H1 (cell line): Measurements from ENCODE around the gene DTNB. TPM values are rescaled to one million over a fixed set of nuclear protein-coding genes. Genes with fewer than 3 reads are reported as not detected.

Experiments
- CTCF ChIA-PET: fragments of 300-600 bp; sonication (Branson Sonifier 250); formaldehyde crosslinking; loops from one replicate; lab custom pipeline; 2021; ENCODE audit not compliant: partially characterized antibody; lab: Charles Lee
- POLR2A ChIA-PET: fragments of 300-600 bp; sonication (Branson Sonifier 250); formaldehyde crosslinking; loops from one replicate; lab custom pipeline; 2021; ENCODE audit warnings: inconsistent platforms; ENCODE audit not compliant: partially characterized antibody; lab: Charles Lee
- DNase-seq, 2 experiments: peaks; one replicate each; pipeline versions ENCODE4 v3.0.0 to v3.0.0-alpha.2; 2010 to 2022; ENCODE audit warnings: low spot score in 2 of 2, low read depth in 1 of 2, mixed read lengths in 1 of 2
- FAIRE-seq: peaks from 2 replicates; lab custom pipeline; 2011; peaks lifted over from hg19 to GRCh38; lab: Jason Lieb, UNC
- H2AFZ ChIP-seq: 2 replicates; pipeline ENCODE4 v1.8.1; 2012; ENCODE audit warnings: low read length, inconsistent platforms
- H2AK5ac ChIP-seq: 2 replicates; pipeline ENCODE4 v1.6.1; 2013; ENCODE audit warnings: low read depth, low read length
- H2BK120ac ChIP-seq: replicated peaks from 2 replicates; pipeline ENCODE3; 2013; ENCODE audit warnings: low read depth, low read length, inconsistent platforms
- H2BK12ac ChIP-seq: 2 replicates; pipeline ENCODE4 v1.6.1; 2013; ENCODE audit warnings: low read depth, low read length
- H2BK15ac ChIP-seq: 2 replicates; pipeline ENCODE4 v1.6.1; 2013; ENCODE audit warnings: low read length
- H2BK20ac ChIP-seq: 2 replicates; pipeline ENCODE4 v1.6.1; 2013; ENCODE audit warnings: low read length
- H2BK5ac ChIP-seq: 2 replicates; pipeline ENCODE4 v1.6.1; 2013; ENCODE audit warnings: low read depth, low read length
- H3K14ac ChIP-seq: 2 replicates; pipeline ENCODE4 v1.6.1; 2013; ENCODE audit warnings: inconsistent platforms; ENCODE audit not compliant: insufficient read length
- H3K18ac ChIP-seq: 2 replicates; pipeline ENCODE4 v1.6.1; 2013; ENCODE audit warnings: low read length; ENCODE audit errors: extremely low read depth
- H3K23ac ChIP-seq: 2 replicates; pipeline ENCODE4 v1.6.1; 2013; ENCODE audit warnings: inconsistent platforms; ENCODE audit not compliant: insufficient read length
- H3K23me2 ChIP-seq: 2 replicates; pipeline ENCODE4 v1.6.1; 2013; ENCODE audit warnings: low read depth, low read length
- H3K27ac ChIP-seq: 2 replicates; pipeline ENCODE4 v1.6.1; 2011; ENCODE audit warnings: low read depth, low read length, inconsistent platforms
- H3K27me3 ChIP-seq, 4 experiments: replicated peaks in 1 of 4; 1 replicate in 1 of 4; 2 replicates in 3 of 4; pipeline versions ENCODE4 v1.6.1 to v1.8.1; 2011 to 2013; ENCODE audit warnings: low read length in 3 of 4, mild to moderate bottlenecking in 3 of 4, inconsistent platforms in 2 of 4, mixed read lengths in 2 of 4, moderate library complexity in 1 of 4; ENCODE audit not compliant: control insufficient read depth in 3 of 4, insufficient read depth in 3 of 4; ENCODE audit errors: extremely low read depth in 1 of 4
- H3K36me3 ChIP-seq, 4 experiments: 2 replicates each; pipeline versions ENCODE4 v1.6.1 to v1.8.1; 2011 to 2013; ENCODE audit warnings: mild to moderate bottlenecking in 4 of 4, low read length in 3 of 4, moderate library complexity in 2 of 4, control low read depth in 1 of 4, inconsistent platforms in 1 of 4; ENCODE audit not compliant: insufficient read depth in 4 of 4, control insufficient read depth in 2 of 4
- H3K4ac ChIP-seq: replicated peaks from 2 replicates; pipeline ENCODE3; 2013; ENCODE audit warnings: low read length, low read depth, mixed read lengths, inconsistent platforms; ENCODE audit not compliant: insufficient read length
- H3K4me1 ChIP-seq, 4 experiments: replicated peaks in 1 of 4; 1 replicate in 1 of 4; 2 replicates in 3 of 4; pipeline versions ENCODE4 v1.6.1 to v1.8.1; 2011 to 2013; ENCODE audit warnings: low read length in 3 of 4, inconsistent platforms in 2 of 4, mixed read lengths in 1 of 4; ENCODE audit not compliant: insufficient read depth in 4 of 4, control insufficient read depth in 3 of 4
- H3K4me2 ChIP-seq, 2 experiments: 2 replicates each; pipeline versions ENCODE4 v1.6.1 to v1.8.1; 2011 to 2013; ENCODE audit warnings: low read depth in 2 of 2, low read length in 2 of 2, control low read depth in 1 of 2, inconsistent platforms in 1 of 2, mild to moderate bottlenecking in 1 of 2; ENCODE audit not compliant: insufficient read depth in 1 of 2
- H3K4me3 ChIP-seq, 4 experiments: fragments of 200-600, 300-600 bp in 1 of 4; sonication (generic), shearing (Covaris generic), sonication (Bioruptor Twin) in 1 of 4; 2 replicates each; pipeline versions ENCODE4 v1.5.1 to v1.8.1; 2011 to 2016; ENCODE audit warnings: low read length in 4 of 4, low read depth in 3 of 4, control low read depth in 2 of 4, inconsistent platforms in 2 of 4, mild to moderate bottlenecking in 2 of 4, mixed read lengths in 1 of 4, moderate library complexity in 1 of 4; ENCODE audit not compliant: insufficient read depth in 2 of 4; ENCODE audit errors: extremely low read depth in 1 of 4
- H3K56ac ChIP-seq: replicated peaks from 2 replicates; pipeline ENCODE3; 2013; ENCODE audit warnings: low read depth, mild to moderate bottlenecking, mixed read lengths, low read length, inconsistent platforms; ENCODE audit not compliant: insufficient read length
- H3K79me1 ChIP-seq: 2 replicates; pipeline ENCODE4 v1.6.1; 2013; ENCODE audit warnings: low read depth, low read length, control low read depth
- H3K79me2 ChIP-seq, 2 experiments: 2 replicates each; pipeline versions ENCODE4 v1.6.1 to v1.8.1; 2012 to 2013; ENCODE audit warnings: low read length in 2 of 2, mild to moderate bottlenecking in 2 of 2, inconsistent platforms in 1 of 2; ENCODE audit not compliant: insufficient read depth in 2 of 2, control insufficient read depth in 1 of 2
- H3K9ac ChIP-seq, 4 experiments: replicated peaks in 1 of 4; 1 replicate in 1 of 4; 2 replicates in 3 of 4; pipeline versions ENCODE4 v1.6.1 to v1.8.1; 2011 to 2013; ENCODE audit warnings: low read depth in 3 of 4, low read length in 3 of 4, control low read depth in 2 of 4, mild to moderate bottlenecking in 2 of 4, moderate library complexity in 2 of 4, inconsistent platforms in 1 of 4; ENCODE audit errors: extremely low read depth in 1 of 4
- H3K9me3 ChIP-seq, 2 experiments: 2 replicates each; pipeline versions ENCODE4 v1.6.1 to v1.8.1; 2012 to 2013; ENCODE audit warnings: mild to moderate bottlenecking in 2 of 2, moderate library complexity in 2 of 2, control low read depth in 1 of 2, inconsistent platforms in 1 of 2, low read depth in 1 of 2, low read length in 1 of 2, mixed read lengths in 1 of 2; ENCODE audit not compliant: insufficient read depth in 2 of 2
- H4K20me1 ChIP-seq, 2 experiments: replicated peaks in 1 of 2; 2 replicates each; pipeline versions ENCODE3 to v1.8.1; 2011 to 2013; ENCODE audit warnings: inconsistent platforms in 2 of 2, low read length in 2 of 2, mild to moderate bottlenecking in 1 of 2; ENCODE audit not compliant: insufficient read depth in 2 of 2, control insufficient read depth in 1 of 2
- H4K5ac ChIP-seq: 2 replicates; pipeline ENCODE4 v1.6.1; 2013; ENCODE audit warnings: low read length, low read depth, mixed read lengths, inconsistent platforms; ENCODE audit not compliant: insufficient read length
- H4K8ac ChIP-seq: 2 replicates; pipeline ENCODE4 v1.8.0; 2013; ENCODE audit warnings: mild to moderate bottlenecking, moderate library complexity, low read length, inconsistent platforms; ENCODE audit not compliant: insufficient read depth; ENCODE audit errors: extremely low read depth
- H4K91ac ChIP-seq: replicated peaks from 2 replicates; pipeline ENCODE3; 2013; ENCODE audit warnings: low read length, mixed read lengths, inconsistent platforms; ENCODE audit not compliant: insufficient read length
- BACH1 ChIP-seq: IDR thresholded peaks from 2 replicates; pipeline ENCODE4 v1.6.1; 2012; ENCODE audit warnings: low read length, improper control_type of control experiment
- GABPA ChIP-seq: IDR thresholded peaks from 2 replicates; pipeline ENCODE4 v1.6.1; 2011; ENCODE audit warnings: mild to moderate bottlenecking, low read length, moderate library complexity, borderline replicate concordance; ENCODE audit not compliant: insufficient read depth
- MAFK ChIP-seq: IDR thresholded peaks from 2 replicates; pipeline ENCODE4 v1.6.1; 2012; ENCODE audit warnings: low read depth, mild to moderate bottlenecking, improper control_type of control experiment, low read length
- NANOG ChIP-seq: IDR thresholded peaks from 2 replicates; pipeline ENCODE4 v1.6.1; 2011; ENCODE audit warnings: low read length, low read depth, mild to moderate bottlenecking, inconsistent platforms; ENCODE audit not compliant: insufficient read depth, poor library complexity, severe bottlenecking
- RAD21 ChIP-seq, 2 experiments: IDR thresholded peaks in 1 of 2; conservative IDR thresholded peaks in 1 of 2; 2 replicates each; pipeline ENCODE4 v1.6.1; 2011; ENCODE audit warnings: low read depth in 2 of 2, low read length in 2 of 2, improper control_type of control experiment in 1 of 2, inconsistent platforms in 1 of 2, mild to moderate bottlenecking in 1 of 2, moderate library complexity in 1 of 2
- SAP30 ChIP-seq: fragments of 300-600 bp; sonication (generic); IDR thresholded peaks from 2 replicates; pipeline ENCODE4 v1.7.1; 2012; ENCODE audit warnings: low read length, moderate library complexity, mild to moderate bottlenecking, inconsistent platforms; ENCODE audit not compliant: insufficient read depth, insufficient replicate concordance
- TBP ChIP-seq: IDR thresholded peaks from 2 replicates; pipeline ENCODE4 v1.6.1; 2011; ENCODE audit warnings: low read depth, low read length, improper control_type of control experiment
- TEAD4 ChIP-seq: IDR thresholded peaks from 2 replicates; pipeline ENCODE4 v1.6.1; 2012; ENCODE audit warnings: low read depth, low read length, inconsistent platforms, mixed read lengths
- WGBS, 2 experiments: shearing (Covaris generic) in 1 of 2; methylation state at CpG; one replicate each; pipeline versions ENCODE4 v1.1.6 to v1.1.7; 2013 to 2015; ENCODE audit warnings: low lambda C conversion rate in 2 of 2, mixed read lengths in 2 of 2, inconsistent platforms in 1 of 2, low coverage in 1 of 2, missing lambda C conversion rate in 1 of 2; ENCODE audit not compliant: insufficient replicate concordance in 2 of 2, insufficient coverage in 1 of 2, insufficient read length in 1 of 2; ENCODE audit errors: extremely low coverage in 1 of 2, missing lambda C conversion rate in 1 of 2; 5-methylcytosine and 5-hydroxymethylcytosine counted together
- polyA plus RNA-seq, 7 experiments: library from polyadenylated mRNA; depleted of rRNA in 3 of 7; stranded (reverse) in 5 of 7; unstranded in 2 of 7; fragments of >200 nt in 5 of 7; fragments of 200-250 nt in 2 of 7; gene quantifications; 1 replicate in 5 of 7; 2 replicates in 1 of 7; 4 replicates in 1 of 7; pipeline versions ENCODE4 v1.2.1 to v1.2.3, GENCODE V29; 2011 to 2013; ENCODE audit warnings: missing spikeins in 2 of 7, mixed read lengths in 2 of 7
- total RNA-seq: library from RNA; stranded (reverse); fragmentation: NEBNext Ultra II Directional; extraction: Animal tissue kit (Norgen Biotek cat#: 25700); gene quantifications from 2 replicates; pipeline ENCODE4 v1.2.1, GENCODE V29; 2021

The DTNB gene
- total and polyA plus RNA-seq, 2 of the 8 experiments (the other 6 are each of a cell fraction or from before 2014, with no cell fraction given): 39.6 to 49.5 TPM

GRCh38 chr2:25490217-25490616, 183.2 kb downstream of the DTNB start:
- Histone ChIP-seq H2AK5ac (no peak overlapping the region), H2AFZ (no peak overlapping the region), H3K79me1 (no peaks in the 10 kb centered on the region), H4K20me1 (no peaks in the 10 kb centered on the region), H3K27ac (no peak overlapping the region), H4K8ac (no peak overlapping the region), H2BK120ac (no peak overlapping the region), H2BK15ac (no peak overlapping the region), H3K23me2 (no peaks in the 10 kb centered on the region; the same call in 1 of the 2 replicates), H3K4me3 (no peak overlapping the region), H3K9ac (no peak overlapping the region), H3K14ac (no peak overlapping the region), H2BK5ac (no peak overlapping the region), H3K18ac (no peak overlapping the region), H3K4me2 (no peak overlapping the region), H3K36me3 (no peaks in the 10 kb centered on the region), H3K27me3 (no peaks in the 10 kb centered on the region), H4K91ac (no peak overlapping the region), H3K9me3 (no peaks in the 10 kb centered on the region), H3K4ac (no peak overlapping the region), H2BK12ac (no peak overlapping the region), H3K56ac (no peak overlapping the region), H2BK20ac (no peak overlapping the region), H4K5ac (no peak overlapping the region), H3K4me1 (0 out of 7 replicates have a peak, but pooled peaks cover 0 to 5% (median 1%) of the 10 kb centered on the region in 4 experiments), H3K23ac (no peak overlapping the region), H3K79me2 (no peaks in the 10 kb centered on the region)
- ChIA-PET CTCF (interaction anchor here (1.2 kb wide), 1 partner anchor 132 kb away, joined by 5 read pairs; no protein-coding TSS in a partner anchor), POLR2A (no interaction called here)
- WGBS, 2 experiments: 89% methylated on average over 3 of the region's 3 CpGs; no CpG with 5 or more reads in 1 of the 2 experiments
- TF ChIP-seq NANOG (no peak), GABPA (no peak), SAP30 (no peak), TEAD4 (no peak), MAFK (no peak), RAD21 (IDR thresholded peaks at IDR 0.05 in 1 of 2, conservative IDR thresholded peaks at IDR 0.05 in 1 of 2; ENCODE audit: low read depth in 2 of 2, low read length in 2 of 2) (no peak), BACH1 (no peak), TBP (no peak)
- DNase-seq: no peak
- no peak for FAIRE-seq
